ENCODE data around the gene ELOVL6.

ELOVL6 gene

DNA sequence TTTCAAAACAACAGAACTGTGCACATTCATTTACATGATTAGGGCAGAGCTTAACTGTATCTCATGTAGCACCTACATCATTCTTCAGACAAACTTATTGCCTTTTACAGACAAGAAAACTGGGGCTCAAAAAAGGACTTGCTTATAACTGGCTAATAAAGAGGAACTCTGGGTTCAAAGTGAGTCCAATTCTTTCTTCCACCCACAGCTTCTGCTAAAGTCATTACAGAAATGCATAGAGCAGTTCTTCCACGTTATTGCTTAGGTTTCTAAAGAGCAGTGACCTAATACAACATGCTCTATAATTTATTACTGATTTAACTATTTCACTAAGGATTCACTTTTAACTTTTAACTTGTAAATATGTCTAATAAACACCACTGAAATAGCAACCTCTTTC is 60.6 kb downstream of the ELOVL6 start:
- no peak overlapping the region for H3K27ac Mint-ChIP-seq
- DNase-seq: no peak
- CTCF ChIA-PET: interaction anchor here (1.7 kb wide), 1 partner anchor 88 kb away, joined by 4 read pairs; no protein-coding TSS in a partner anchor

DNA sequence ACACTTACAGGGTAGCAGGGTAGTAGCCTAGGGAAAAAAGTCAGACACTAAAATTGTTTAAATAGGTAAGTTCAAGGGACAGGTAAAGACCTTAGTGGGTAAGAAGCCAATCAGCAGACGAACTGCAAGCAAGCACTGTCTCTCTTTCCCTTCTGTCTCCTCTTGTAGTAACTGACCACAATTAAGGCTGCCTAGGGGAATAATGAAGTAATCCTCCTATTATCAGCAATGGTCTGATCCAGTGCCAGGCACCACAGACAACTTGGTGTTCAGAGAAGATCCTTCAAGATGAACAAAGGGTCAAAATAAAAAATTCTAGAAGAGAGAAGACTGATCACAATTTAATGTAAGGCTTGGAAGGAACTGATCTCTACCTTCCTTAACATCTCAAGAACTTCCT is 62.9 kb downstream of the ELOVL6 start:
- Mint-ChIP-seq H3K27me3 (no peaks in the 10 kb centered on the region), H3K36me3 (no peaks in the 10 kb centered on the region), H3K4me3 (no peak overlapping the region), H3K9me3 (no peaks in the 10 kb centered on the region), H3K27ac (no peak overlapping the region), H3K4me1 (no peaks in the 10 kb centered on the region)
- CTCF ChIA-PET: no interaction called here
- DNase-seq: no peak

More for the DNA sequence above, 60.6 kb downstream of the ELOVL6 start:
- H3K4me3 Mint-ChIP-seq: no peak overlapping the region
- H3K36me3 Mint-ChIP-seq: no peaks in the 10 kb centered on the region
- H3K27me3 Mint-ChIP-seq: no peaks in the 10 kb centered on the region
- H3K9me3 Mint-ChIP-seq: no peaks in the 10 kb centered on the region
- peaks cover 5% of the 10 kb centered on the region for H3K4me1 Mint-ChIP-seq

DNA sequence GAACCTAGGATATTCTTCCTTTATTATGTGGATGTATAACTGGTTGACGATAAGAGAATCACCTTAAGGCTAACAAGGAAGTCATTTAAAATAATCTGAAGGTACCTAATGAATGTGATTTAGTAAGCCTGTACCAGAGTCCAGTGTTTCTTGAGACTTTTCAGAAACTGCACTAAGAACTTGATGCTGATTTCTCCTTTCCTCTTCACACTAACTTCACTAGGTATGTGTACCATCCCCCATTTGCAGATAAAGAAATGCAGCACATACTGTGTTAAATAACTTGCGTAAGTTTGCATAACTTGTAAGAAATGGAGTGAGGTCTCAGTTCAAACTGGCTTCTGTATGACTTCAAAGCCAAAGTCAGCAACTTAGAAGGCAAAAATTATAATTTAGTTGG is 63.3 kb downstream of the ELOVL6 start:
- Mint-ChIP-seq H3K4me1 (no peaks in the 10 kb centered on the region), H3K36me3 (no peaks in the 10 kb centered on the region), H3K27me3 (no peaks in the 10 kb centered on the region), H3K9me3 (no peaks in the 10 kb centered on the region), H3K4me3 (no peak overlapping the region), H3K27ac (no peak overlapping the region)
- DNase-seq: no peak
- CTCF ChIA-PET: no interaction called here

DNA sequence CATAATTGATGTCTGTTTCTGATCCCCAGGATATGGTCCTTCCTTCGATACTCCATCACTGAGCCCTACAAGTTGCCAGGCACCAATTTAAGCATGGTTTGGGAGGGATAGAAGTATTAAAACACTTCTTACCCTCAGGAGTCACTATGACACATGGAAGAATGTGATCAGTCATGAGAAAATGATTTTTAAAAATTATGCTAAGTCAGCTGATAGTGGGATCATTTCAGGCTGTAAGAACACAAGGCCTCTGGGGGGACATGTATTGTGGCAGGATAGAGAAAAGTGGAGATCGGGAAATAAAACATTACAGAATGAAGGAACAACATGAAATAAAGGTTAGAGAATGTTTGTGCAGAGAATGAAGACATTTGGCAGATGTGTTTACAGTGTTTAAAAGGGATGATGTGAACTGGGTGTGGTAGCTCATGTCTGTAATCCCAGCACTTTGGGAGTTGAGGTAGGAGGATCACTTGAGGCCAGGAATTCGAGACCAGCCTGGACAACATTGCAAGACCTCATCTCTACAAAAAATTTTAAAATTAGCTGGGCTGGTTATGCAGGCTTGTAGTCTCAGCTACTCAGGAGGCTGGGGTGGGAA is 64.0 kb downstream of the ELOVL6 start:
- CTCF ChIA-PET: no interaction called here
- Mint-ChIP-seq H3K36me3 (no peaks in the 10 kb centered on the region), H3K4me3 (no peak overlapping the region), H3K27ac (no peak overlapping the region), H3K27me3 (no peaks in the 10 kb centered on the region), H3K4me1 (no peaks in the 10 kb centered on the region), H3K9me3 (no peaks in the 10 kb centered on the region)
- DNase-seq: no peak

DNA sequence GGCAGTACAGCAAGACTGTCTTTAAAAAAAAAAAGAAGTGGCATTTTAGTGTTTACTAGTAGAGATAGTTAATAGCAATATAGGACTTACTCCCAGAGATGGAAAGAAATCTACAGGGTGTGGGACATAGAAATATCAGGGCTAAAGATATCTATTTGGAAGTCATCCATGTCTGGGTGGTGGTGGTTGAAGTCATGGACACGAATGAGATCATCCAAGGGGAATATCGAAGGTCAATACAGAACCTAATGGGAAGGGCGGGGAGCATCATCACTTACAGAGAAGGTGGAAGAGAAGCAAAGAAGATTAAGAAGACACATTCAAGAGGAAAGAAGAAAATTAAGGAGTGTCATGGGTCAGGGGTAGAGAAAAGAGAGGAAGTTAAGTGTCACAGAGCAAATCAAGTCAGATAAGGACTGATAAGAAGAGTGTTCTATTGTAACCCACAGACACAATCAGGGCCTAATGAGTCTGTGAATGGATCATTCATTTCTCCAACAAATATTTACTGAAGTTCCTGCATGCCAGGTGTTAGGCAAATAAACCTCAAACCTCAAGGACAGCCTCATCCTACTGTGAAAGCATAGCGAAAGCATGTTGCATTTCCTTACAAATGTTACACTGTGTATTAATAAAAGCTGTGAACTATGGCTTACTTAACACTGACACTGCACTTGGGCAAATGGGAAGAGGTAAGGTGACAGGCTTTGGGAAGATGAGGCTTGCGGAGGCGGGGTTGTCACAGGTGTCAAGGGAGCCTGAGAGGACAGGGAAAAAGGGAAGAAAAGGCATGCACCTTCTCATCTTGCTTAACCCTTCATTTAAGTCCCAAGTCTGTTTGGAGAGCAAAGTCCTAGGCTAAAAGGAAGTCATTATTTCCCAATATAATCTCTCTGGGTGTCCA is 65.3 kb downstream of the ELOVL6 start:
- no peak for DNase-seq
- H3K4me1 Mint-ChIP-seq: no peaks in the 10 kb centered on the region
- no peaks in the 10 kb centered on the region for H3K27me3 Mint-ChIP-seq
- no peak overlapping the region for H3K27ac Mint-ChIP-seq
- H3K4me3 Mint-ChIP-seq: no peak overlapping the region
- no peaks in the 10 kb centered on the region for H3K9me3 Mint-ChIP-seq
- CTCF ChIA-PET: no interaction called here
- peaks cover 1% of the 10 kb centered on the region for H3K36me3 Mint-ChIP-seq

DNA sequence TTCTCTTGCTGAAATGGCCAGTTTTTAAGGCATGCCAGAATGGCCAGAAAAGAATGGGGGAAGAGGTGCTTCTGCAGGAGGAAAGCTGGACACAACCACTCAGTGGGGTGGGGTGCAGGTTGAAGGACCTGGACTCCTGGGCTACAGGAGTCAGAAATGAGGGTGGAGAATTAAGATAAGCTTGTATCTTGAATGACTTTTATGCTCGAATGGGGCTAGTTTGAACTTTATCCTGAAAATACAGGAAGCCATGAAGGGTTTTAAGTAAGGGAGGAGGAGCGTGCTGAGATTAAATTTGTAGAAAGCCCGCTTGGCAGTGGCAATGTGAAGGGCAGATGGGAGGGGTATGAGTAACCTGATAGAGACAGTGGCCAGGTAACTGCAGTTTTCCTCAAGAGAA is 66.5 kb downstream of the ELOVL6 start:
- Mint-ChIP-seq H3K9me3 (no peaks in the 10 kb centered on the region), H3K36me3 (peaks cover 1% of the 10 kb centered on the region), H3K4me1 (no peaks in the 10 kb centered on the region), H3K27ac (no peak overlapping the region), H3K4me3 (no peak overlapping the region), H3K27me3 (no peaks in the 10 kb centered on the region)
- no peak for DNase-seq
- CTCF ChIA-PET: no interaction called here

DNA sequence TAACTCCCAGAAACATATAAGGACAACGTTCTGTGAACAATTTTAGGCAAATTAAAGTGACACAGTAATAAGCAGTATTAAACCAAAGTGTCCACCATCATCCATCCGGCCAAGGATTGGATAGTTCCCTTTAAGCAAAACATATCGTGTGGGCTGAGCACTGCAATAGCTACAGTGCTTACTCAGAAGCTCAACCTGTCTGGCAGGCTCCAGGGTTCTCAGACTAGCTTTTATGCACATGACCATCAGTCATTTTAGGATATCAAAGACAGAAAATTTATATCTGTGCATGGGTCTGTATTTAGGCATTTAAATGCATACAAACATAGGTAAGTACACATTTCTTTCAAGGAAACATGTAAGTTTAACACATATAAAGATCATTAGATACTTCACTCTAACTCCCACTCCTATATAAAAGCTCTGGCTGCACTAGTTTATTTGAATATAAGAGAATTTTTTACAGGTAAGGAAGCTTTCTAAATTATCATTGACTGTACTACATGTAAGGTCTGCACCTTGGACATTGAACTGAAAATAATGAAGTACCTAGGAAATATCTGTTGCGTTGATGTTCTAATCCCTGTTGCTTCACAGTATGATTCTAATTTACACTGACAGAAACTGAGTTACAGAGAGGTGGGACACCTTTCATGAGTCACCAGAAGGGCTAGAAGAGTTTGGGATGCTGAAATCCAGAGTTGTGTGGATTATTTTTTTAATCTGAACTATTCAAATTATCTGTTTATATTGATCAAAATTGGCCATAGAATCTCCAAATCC is 67.6 kb downstream of the ELOVL6 start:
- Mint-ChIP-seq H3K4me1 (no peaks in the 10 kb centered on the region), H3K36me3 (peaks cover 5% of the 10 kb centered on the region), H3K27ac (no peak overlapping the region), H3K27me3 (no peaks in the 10 kb centered on the region), H3K9me3 (no peaks in the 10 kb centered on the region), H3K4me3 (no peak overlapping the region)
- CTCF ChIA-PET: no interaction called here
- DNase-seq: no peak

DNA sequence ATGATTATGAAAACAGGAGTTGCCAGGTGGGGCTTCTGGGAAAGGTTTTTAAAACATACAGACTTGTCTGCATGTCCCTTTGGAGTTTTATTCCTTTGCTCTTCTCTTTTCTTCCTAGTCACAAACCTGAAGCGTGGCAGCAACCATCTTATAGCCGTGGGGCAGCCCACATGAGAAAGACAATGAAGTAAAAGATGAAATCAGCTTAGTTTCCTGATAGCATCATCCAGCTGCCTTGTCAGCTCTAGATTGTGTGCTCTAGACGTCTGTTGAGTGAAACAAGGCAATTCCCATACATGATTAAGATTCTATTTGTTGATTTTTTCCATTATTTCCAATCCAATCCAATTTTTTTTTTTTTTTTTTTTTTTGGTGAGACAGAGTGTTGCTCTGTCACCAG is 68.9 kb downstream of the ELOVL6 start:
- Mint-ChIP-seq H3K4me1 (no peaks in the 10 kb centered on the region), H3K36me3 (peaks cover 5% of the 10 kb centered on the region), H3K9me3 (no peaks in the 10 kb centered on the region), H3K27me3 (no peaks in the 10 kb centered on the region), H3K27ac (no peak overlapping the region), H3K4me3 (no peak overlapping the region)
- CTCF ChIA-PET: no interaction called here
- DNase-seq: no peak

DNA sequence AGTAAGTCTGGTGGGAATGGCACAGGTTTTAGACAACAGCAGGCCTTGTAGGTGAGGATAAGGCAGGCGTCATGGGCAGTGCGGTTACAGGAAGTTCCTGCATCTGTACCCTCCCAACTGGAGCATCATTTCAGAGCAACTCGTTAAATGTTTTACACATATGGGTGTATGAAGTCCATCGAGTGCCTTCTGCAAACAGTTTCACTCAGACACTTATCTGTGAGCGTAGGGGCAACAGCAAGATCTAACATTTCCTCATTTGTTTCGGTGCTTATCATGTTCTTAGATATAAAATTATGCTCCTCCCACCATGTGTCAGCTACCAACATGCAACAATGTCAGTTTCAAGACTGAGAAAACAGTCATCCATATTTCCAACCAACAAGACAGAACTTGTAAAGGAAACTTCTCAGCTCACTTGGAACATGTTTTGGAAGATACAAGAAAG is 69.9 kb downstream of the ELOVL6 start:
- Mint-ChIP-seq H3K4me1 (no peaks in the 10 kb centered on the region), H3K27me3 (no peaks in the 10 kb centered on the region), H3K36me3 (peaks cover 5% of the 10 kb centered on the region), H3K27ac (no peak overlapping the region), H3K9me3 (no peaks in the 10 kb centered on the region), H3K4me3 (no peak overlapping the region)
- DNase-seq: no peak
- CTCF ChIA-PET: no interaction called here

DNA sequence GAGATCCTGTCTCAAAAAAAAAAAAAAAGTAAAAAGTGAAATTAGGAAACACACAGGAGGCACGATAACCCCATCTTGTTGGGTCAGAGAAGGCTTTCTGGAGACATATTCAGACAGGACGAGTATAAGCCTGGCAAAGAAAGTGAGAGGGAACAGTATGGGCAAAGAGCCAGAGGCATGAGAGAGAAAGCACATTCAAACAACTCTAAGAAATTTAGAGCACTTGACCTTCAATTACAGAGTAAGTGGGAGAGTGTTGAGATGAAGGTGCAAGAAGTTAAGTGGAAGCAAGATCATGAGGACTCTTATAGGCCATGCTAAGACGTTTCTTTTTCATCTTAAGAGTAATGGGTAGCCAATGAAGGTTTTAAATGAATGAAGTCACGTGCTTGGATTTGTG is 70.4 kb downstream of the ELOVL6 start:
- Mint-ChIP-seq H3K27me3 (no peaks in the 10 kb centered on the region), H3K4me1 (no peaks in the 10 kb centered on the region), H3K4me3 (no peak overlapping the region), H3K27ac (no peak overlapping the region), H3K36me3 (peaks cover 5% of the 10 kb centered on the region), H3K9me3 (no peaks in the 10 kb centered on the region)
- DNase-seq: no peak
- CTCF ChIA-PET: no interaction called here

DNA sequence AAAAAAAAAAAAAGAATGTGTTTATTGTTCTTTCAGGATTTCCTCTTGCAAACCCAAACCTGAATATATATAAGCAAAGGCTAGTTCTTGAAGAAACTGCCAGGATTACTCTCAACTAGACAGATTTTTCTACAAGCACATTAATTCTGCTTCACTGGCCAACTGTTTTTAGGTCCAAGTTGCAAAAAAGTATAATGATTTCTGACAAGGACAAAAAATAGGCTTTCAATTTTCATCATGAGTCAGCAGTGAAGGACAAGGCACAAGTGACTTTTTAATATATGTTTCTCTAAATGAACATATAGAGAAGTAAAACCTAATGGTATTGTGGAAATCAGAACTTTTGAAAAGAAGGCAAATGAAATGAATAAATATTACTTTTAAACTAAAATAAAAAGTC is 73.7 kb downstream of the ELOVL6 start:
- CTCF ChIA-PET: no interaction called here
- no peaks in the 10 kb centered on the region for H3K27me3 Mint-ChIP-seq
- H3K27ac Mint-ChIP-seq: no peak overlapping the region
- peaks cover 4% of the 10 kb centered on the region for H3K4me1 Mint-ChIP-seq
- H3K9me3 Mint-ChIP-seq: no peaks in the 10 kb centered on the region
- DNase-seq: no peak
- H3K4me3 Mint-ChIP-seq: no peak overlapping the region
- H3K36me3 Mint-ChIP-seq: peaks cover 5% of the 10 kb centered on the region

DNA sequence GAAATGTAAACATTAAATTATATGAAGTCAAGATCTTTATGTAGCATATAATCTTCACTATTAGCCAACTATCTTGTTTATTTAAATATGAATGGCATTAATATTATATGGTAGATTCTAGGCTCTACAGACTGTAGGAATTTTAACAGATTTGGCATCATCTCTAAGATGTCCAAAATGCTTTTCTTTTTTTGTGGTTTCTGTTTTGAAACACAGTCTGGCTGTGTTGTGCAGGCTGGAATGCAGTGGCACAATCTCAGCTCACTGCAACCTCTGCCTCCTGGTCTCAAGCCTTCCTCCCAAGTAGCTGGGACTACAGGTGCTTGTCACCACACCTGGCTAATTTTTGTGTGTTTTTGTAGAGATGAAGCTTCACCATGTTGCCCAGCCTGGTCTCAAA is 76.2 kb downstream of the ELOVL6 start:
- no peak for DNase-seq
- H3K27ac Mint-ChIP-seq: no peak overlapping the region
- H3K27me3 Mint-ChIP-seq: no peaks in the 10 kb centered on the region
- H3K4me3 Mint-ChIP-seq: no peak overlapping the region
- H3K36me3 Mint-ChIP-seq: peaks cover 3% of the 10 kb centered on the region
- peaks cover 13% of the 10 kb centered on the region for H3K4me1 Mint-ChIP-seq
- H3K9me3 Mint-ChIP-seq: no peaks in the 10 kb centered on the region
- CTCF ChIA-PET: no interaction called here

DNA sequence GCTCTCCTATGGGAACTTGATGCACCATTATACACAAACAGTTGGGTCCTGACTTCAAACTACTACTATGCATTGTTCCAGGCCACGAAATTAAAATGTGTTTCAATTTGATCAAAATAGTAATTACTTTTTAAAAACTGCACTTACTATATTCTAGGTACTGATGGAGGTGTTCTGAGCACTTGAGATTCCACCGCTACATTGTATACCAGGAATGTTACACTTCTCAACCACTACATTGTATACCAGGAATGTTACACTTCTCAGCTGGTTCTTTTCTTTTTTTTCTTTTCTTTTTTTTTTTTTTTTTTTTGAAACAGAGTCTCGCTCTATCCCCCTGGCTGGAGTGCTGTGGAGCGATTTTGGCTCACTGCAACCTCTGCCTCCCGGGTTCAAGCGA is 77.9 kb downstream of the ELOVL6 start:
- H3K27me3 Mint-ChIP-seq: no peaks in the 10 kb centered on the region
- CTCF ChIA-PET: no interaction called here

DNA sequence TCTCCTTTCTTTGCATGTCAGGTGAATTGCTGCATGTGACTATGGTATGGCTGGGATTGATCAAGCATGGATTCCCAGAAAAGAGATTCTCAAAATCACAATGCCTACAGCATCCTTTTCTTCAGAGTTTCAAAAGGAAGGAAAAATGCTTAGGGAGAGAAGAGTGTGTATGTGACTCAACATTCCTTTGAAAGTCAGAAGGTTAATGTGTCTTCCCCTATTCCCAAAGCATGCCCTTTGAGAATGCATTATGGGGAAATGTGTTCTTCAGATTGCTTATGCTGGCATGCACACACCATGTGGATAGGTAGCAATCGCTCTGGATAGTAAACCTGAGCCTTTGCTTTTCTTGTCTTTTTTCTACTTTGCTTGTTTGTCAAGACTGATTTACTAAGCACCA is 78.5 kb downstream of the ELOVL6 start:
- Mint-ChIP-seq H3K36me3 (peaks cover 2% of the 10 kb centered on the region), H3K27me3 (no peaks in the 10 kb centered on the region), H3K27ac (no peak overlapping the region), H3K9me3 (no peaks in the 10 kb centered on the region), H3K4me3 (no peak overlapping the region), H3K4me1 (peaks cover 13% of the 10 kb centered on the region)
- no peak for DNase-seq
- CTCF ChIA-PET: no interaction called here

More for the DNA sequence above, 77.9 kb downstream of the ELOVL6 start:
- Mint-ChIP-seq H3K9me3 (no peaks in the 10 kb centered on the region), H3K27ac (no peak overlapping the region), H3K36me3 (peaks cover 2% of the 10 kb centered on the region), H3K4me3 (no peak overlapping the region), H3K4me1 (peaks cover 13% of the 10 kb centered on the region)
- DNase-seq: no peak

DNA sequence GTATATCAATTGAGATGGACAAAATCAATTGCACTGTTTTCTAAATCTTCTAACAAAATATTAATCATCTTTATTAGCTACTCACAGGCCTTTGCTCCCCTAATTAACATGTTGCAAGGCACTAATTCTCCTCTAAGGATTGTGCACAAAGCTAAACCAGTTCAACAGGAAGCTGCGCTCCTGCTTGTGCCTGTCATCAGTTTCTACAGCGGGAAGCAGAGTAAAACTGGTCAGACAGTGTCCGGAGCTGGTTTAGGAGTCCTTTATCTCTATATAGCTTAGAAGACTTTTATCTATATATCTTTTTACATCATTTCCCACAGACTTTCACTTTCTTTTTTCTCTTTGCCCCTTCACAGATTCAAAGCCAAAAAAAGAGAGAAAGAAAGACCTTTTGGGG is 79.1 kb downstream of the ELOVL6 start:
- H3K4me1 Mint-ChIP-seq: peaks cover 13% of the 10 kb centered on the region
- H3K9me3 Mint-ChIP-seq: no peaks in the 10 kb centered on the region
- H3K36me3 Mint-ChIP-seq: peaks cover 2% of the 10 kb centered on the region
- CTCF ChIA-PET: no interaction called here
- no peaks in the 10 kb centered on the region for H3K27me3 Mint-ChIP-seq
- H3K27ac Mint-ChIP-seq: no peak overlapping the region
- DNase-seq: no peak
- no peak overlapping the region for H3K4me3 Mint-ChIP-seq

All from activated naive CD4-positive, alpha-beta T cell treated with anti-CD3 and anti-CD28 coated beads, Interleukin-2, amount 10 ng/mL, durations not matched to agents 7 days and 5 days (primary cell).